Epithelial cell of prostate (primary cell): ENCODE measurements around the gene POU2AF1.

Source experiments
- DNase-seq: peaks from one replicate; pipeline ENCODE4 v3.0.0-alpha.2; 2011; ENCODE audit warnings: low read depth, low spot score
- H3K27ac ChIP-seq: fragments of 450-650 bp; 2 replicates; pipeline ENCODE4 v1.5.1; 2017; ENCODE audit warnings: mild to moderate bottlenecking

Gene POU2AF1, protein sequence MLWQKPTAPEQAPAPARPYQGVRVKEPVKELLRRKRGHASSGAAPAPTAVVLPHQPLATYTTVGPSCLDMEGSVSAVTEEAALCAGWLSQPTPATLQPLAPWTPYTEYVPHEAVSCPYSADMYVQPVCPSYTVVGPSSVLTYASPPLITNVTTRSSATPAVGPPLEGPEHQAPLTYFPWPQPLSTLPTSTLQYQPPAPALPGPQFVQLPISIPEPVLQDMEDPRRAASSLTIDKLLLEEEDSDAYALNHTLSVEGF

DNA sequence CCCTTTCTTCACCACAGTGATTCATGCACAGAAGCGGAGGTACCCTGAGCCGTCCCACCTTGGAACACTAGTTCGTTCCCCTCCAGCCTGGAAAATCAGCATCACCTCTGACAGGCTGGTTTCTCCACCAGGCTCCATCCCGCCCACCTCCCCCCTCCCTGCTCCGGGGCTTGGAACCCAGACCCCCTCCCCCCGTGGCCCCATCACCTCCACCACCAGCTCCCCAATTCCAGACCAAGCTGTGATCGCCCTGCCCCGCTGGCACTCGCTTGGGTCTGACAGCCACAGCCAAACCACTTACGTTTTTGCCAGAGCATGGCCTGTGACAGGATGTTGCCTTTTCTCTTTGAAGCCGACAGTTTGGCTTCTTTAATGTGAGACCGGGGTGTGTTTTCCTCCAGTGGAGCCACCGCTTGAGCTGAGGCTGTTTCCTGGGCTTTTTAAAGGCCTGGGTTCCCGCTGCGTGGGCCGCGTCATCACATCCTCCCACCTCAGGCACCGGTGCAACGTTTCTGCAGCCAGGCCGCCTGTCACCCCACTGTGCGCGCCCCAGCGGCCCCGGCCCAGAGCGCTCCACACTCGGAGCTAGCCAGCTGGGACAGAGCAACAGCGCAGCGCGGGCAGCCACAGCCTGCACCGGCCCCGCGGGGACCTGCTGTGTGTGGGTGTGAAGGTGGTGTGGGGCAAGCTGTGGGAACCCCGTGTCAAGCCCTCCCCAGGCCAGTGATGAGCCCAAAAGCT, at the start of gene POU2AF1:
Gene POU2AF1, minus strand, starts transcription at position 415 of the 741 bp plus-strand sequence. Its CDS starts 98 bp downstream, at position 317.
- H3K27ac ChIP-seq = peak within 1 kb of the TSS; percentile 26
- no peak for DNase-seq

DNA sequence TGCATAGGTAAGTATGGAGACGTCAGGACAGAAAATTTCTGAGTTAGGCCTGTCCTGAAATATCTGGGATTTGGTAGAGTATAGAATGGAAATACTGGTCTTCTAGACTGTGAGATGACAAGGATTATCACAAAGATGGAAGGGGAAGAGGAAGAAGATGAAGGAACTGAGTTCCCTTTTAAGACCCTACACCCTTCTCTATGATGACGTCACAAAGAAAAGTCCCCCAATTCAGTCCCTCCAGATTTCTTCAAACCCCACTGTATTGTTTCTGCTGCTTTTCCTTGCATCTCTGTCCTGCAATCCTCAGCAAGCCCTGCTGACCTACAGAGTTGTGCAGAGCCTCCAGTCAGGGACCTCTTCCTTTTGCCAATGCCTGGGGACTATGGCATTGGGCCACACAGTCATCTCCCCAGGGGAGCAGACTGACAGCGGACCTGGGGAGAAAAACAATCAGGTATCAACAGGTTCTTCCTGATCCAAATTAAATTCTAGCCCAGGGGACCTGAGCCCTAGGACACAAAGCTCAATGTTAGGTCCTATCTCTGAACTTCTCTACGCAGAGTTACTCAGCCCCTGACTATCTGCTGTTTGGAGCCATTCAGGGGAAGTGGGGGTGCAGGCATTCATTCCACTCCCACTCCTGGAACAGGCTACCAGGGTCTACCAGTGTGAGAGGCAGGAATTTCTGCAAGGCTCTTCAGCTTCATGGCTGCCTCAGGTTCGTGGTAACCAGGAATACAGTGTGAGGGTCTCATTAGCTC, 49.2 kb upstream of the POU2AF1 start:
- H3K27ac ChIP-seq = no peak overlapping the region
- no peak for DNase-seq

DNA sequence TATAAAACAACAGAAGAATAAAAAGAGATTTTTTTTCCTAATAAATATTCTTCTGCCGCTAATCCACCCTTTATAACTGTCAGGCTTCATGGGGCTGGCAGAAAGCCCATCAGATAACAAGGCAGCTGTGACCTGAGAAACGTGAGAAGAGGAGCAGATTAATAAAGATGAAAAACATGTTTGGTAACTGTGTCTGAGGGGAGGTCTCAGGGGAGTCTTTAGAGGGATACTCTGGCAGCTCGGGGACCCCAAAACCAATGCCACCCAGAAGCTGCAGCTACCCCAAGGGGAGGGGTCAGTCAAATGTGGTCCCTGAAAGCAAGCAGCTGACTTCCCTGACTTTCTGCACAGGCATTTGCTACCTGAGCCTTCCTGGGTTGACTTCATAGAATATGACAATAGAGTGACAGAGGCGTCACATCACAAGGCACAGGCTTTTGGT, 48.4 kb upstream of the POU2AF1 start:
- H3K27ac ChIP-seq = no peak overlapping the region
- DNase-seq = no peak

DNA sequence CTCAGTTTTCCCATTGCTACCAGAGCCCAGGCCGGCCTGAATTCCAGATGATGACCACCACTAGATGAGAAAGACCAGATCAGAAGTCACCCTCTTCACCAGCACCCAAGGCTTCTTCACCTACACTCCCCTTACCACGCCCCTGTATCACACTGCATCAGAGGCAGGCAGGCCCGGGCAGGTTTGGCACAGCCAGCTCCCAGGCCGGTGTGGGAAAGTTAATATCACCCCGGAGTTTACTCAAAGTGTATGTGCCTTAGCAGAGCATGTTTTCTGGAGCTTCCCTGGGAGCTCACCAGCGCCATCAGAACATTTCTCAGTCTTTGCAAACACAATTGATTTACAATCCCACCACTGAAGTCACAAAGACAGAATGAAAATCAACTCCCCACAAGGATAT, 47.5 kb upstream of the POU2AF1 start:
- peak; percentile 55 for DNase-seq
- H3K27ac ChIP-seq = no peak overlapping the region

DNA sequence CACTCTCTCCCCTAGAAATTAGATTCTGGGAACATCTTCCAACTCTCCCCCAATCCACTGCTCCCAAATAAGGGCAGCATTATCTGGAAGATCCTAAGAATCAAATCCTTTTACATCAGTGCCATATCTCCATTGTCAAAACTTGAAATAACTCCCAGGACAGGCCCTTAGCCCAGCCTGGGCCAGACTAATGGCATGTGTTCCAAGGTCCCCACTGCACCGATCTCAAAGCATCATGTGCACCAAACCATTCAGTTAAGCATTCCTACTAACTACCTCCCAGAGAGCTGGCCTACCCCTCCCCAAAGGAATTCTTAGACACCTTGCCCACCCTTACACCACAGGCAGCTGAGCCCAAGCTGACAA, 44.2 kb upstream of the POU2AF1 start:
- DNase-seq = no peak
- H3K27ac ChIP-seq = no peak overlapping the region

DNA sequence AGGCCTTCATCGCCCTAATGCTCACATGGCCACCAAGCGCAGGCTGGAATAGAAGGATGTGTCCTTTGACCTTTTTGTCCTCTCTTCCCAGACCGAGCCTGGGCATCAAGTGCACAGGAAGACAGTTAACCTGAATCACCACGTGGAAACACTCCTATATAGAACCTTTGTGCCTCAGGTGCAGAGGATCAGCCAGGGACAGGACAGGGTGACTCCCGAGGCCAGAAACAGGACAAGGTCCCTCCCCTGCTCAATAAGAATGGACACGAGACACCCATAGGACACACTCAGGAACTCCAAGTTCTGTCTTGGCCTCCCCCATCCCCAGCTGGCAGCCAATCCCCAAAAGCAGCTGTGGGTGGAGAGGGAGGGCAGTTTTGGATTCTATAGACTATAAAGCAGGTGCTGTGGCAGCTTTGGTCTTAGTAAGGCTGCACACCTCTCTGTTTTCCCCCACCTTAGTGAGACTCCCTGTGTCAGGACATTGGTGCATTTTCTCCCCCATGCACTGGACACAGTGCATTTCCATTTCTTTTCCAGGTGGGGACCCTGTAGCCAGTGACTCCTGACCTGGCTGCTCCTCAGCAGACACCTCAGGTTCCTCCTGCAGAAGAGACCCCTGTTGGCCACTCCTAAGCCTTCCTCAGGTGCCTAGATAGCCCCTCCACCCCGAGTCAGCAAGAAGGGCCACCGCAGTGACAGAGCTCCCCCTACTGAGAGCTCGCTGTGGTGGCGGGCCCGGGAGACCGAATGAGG, 43.6 kb upstream of the POU2AF1 start:
- DNase-seq = no peak
- H3K27ac ChIP-seq = no peak overlapping the region

DNA sequence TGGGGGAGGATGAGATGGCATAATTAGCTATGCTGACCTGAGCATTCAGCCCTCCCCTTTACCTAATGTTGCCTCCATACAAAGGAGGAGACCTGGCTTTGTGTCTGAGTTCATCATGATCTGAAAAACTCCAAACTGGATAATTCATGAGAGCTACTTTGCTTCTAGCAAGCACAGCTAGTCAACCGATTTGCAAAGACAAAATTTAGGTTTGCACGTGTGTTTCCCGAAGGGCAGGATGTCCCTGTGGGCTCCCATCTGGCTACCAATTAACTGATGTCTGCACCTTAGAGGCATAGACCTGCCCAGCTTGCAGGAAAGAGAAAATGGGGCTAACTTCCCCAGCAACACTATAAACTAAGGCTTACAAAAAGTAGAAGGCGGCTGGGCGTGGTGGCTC, 42.2 kb upstream of the POU2AF1 start:
- DNase-seq = no peak
- H3K27ac ChIP-seq = no peak overlapping the region

DNA sequence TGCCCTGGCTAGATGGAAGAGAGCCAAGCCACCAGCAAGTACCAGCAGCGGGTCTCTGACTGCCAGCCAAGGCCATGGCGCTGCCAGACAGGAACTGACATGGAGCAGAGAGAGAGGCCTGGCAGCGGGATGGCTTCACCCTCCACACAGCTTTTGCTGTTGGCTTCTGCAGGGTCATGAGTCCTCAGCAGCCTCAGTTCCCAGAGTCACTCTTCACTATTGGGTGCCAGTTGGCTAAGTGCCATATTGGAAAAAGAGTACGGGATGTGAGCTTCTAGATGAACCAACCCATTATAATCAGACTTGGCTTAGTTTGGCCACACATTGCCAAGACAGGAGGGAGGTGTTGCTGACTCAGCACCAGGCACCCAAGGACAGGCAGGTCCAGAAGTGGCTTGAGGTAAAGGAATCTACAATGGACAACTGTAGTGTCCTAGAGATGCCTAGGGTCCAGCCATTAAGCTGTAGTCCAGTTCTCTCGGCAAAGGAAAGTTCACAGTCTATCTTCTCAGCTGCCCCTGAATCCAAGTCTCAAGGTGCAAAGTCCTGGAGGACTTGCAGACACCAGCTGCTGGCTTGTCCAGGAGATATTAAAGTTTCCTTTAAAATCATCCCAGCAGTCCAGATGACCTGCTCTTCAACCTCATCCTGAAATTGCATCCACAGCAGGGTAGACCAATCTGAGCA, 40.7 kb upstream of the POU2AF1 start:
- H3K27ac ChIP-seq = no peak overlapping the region
- DNase-seq = no peak

DNA sequence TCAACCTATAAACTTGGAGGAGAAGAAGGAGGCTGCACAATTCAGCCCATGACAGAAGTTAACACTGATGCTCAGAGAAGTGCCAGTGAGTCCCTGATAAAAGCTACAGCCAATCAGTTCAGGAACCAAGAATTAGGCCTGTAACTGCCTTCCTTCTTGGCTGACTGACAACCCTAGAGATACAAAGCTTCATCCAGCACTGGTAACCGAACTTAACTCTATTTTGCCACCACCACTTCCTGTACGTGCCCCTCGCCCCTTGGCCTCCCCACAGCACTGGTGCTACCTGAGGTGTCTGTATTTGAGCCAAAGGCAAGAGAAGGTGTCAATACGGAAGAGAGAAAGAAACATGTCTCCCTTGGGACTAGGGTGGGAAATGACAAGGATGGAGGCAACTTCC, 40.1 kb upstream of the POU2AF1 start:
- no peak for DNase-seq
- H3K27ac ChIP-seq = no peak overlapping the region

DNA sequence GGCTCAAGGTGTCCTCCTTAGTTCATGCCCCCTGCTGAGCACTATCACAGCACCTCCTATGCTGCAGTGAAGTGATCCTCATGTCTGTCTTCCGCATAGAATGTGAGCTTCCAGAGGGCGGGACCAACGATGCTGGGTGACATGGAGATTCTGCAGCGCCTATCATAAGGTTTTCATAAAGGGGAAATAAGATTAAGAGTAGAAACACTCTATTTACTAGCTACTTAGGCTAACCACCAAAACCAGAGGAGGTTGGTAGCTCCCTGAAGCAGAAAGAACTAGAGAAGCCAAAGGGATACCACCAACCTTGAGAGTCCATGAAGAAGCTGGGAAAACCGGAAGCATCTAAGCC, 39.3 kb upstream of the POU2AF1 start:
- DNase-seq = no peak
- H3K27ac ChIP-seq = no peak overlapping the region

DNA sequence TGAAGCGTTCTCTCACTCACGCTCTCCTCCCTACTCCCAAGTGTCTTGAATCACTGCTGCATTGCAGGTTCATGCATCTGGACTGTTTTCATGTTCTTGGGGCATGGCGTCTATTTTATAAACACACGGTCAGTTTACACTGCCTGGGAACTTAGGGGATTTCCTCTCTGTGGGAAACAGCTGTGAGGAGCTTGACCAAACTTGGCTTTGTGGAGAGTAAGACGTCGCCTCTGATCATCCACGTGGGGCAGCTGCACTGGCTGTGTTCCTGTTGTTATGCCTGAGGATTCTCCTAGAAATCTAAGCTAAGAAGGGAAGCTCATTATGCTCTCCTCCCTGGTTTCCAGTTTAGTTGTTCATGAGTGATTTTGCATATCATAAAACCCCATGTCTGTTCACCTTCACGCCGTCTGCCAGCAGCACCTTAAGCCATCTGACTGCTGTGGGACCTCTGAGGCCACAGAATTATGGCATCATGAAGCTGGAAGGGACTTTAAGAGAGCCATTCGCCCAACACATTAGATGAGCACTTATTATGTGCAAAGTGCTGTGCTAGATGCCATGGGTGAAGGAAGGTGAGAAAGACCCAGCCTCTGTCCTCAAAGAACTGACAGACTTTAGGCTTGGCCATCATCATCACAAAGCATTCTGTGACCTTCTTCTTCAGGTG, 38.8 kb upstream of the POU2AF1 start:
- no peak overlapping the region for H3K27ac ChIP-seq
- no peak for DNase-seq

DNA sequence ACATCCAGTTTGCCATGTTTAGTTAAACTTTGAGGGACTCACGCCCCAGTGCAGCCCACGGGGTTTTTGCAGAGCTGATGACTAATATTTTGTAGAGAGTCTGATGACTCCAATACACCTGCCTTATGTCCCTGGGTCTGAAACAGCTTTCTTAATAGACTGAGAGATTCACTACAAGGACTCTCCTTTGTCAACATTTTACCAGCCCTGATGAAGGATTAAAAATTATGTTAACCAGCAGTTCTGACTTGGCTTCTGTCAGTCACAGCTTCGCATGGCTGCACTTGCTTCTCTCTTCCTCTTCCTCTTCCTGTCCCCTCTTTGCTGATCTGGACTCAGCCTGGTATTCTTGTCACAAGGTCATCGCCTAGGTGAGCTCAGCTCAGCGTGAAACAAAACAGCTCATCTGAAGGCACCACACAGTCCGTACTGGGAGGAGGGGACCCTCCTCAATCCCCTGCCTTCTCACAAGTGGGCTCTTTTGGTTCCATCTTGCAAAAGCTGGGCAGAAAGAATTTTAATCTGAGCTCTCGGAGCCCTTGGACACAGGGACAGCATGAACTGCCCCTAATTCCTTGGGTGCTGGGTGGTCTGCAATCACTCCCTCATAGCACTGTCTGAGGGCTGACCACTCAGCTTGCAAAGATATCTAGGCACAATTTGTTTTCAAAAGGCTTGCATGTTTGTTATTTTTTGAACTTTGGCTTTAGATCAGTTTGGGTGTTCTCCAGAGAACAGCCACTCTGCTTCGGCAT, 38.1 kb upstream of the POU2AF1 start:
- no peak for DNase-seq
- no peak overlapping the region for H3K27ac ChIP-seq

DNA sequence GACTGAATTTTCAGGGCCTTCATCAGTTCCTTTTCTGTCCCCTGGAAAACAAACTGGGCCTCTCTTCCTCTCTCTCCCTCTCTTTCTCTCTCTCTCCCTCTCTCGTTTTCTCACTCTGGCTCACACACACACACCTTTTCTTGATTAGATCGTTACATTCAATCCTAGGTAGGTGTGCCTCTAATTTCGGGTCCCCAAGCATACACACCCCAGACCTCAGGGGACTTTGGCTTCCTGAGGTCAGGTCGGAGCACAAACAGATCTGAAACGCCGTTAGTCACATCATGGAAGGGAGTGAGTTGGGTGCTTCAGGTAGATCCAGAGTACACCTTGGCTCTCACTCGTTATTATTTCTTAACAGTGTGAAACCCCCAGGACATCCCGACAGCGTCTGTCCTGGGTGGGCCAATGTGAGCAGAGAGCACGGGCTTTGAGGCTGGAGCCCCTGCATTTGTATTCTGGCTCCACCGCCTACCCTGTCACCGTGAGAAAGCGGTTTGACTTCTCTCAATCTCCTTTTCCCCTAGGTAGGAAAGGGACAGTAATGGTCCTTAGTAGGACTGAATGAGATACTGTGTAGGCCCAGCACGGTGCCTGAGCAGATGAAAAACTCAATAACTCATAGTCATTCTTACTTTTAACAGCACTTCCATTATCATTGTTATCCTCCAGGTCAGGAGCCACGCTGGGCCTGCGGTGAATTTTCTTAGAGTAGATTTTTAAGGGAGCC, 37.3 kb upstream of the POU2AF1 start:
- H3K27ac ChIP-seq = no peak overlapping the region
- DNase-seq = no peak

DNA sequence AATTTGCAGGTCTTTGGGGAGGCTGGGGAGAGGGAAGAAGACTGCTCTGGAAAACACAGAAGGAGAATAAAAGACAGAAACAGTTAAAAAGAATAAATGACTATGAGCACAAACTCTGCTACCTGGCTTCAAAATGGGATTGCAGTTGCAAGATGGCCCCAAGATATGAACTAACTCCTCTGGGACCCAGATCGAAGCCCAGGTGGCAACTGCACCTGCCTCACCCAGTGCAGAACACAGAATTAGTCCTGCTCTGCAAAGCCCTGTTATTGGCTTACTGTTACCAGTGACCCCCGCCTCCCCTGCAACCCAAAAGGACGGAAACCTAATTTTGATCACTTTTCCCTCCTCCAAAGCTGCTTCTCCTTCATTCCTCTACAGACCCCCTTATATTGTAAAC, 35.9 kb upstream of the POU2AF1 start:
- no peak overlapping the region for H3K27ac ChIP-seq
- no peak for DNase-seq

DNA sequence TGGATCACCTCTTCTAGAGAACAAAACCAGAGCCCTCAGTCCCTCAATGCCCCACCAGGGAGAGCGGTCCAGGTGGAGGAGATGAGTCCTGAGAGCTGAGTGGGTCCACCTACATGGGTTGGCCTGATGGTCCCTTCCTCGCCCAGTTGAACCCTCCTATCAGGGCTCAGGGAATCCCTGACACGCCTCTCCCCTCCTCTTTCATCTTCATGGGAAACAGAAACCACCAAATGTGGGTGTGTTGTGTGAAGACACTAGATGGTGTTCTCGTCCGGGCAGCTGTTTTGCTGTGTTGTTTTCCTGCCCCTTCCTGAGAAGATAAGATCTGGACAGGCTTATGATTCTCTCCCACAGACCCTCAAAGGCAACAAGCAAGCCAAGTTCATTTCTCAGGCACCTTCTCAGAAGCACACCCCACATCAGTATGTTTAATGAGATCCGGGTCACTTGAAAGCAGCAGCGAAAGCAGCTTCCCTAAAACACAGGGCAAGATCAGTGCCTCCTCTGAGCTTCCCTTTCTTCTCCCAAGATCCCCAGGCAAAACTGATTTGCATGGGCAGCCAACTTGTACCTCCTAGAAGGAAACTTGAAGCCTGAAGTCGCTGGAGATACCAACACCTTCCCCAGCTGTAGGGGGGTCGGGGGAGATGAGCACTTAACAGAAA, 35.3 kb upstream of the POU2AF1 start:
- no peak overlapping the region for H3K27ac ChIP-seq
- DNase-seq = no peak

DNA sequence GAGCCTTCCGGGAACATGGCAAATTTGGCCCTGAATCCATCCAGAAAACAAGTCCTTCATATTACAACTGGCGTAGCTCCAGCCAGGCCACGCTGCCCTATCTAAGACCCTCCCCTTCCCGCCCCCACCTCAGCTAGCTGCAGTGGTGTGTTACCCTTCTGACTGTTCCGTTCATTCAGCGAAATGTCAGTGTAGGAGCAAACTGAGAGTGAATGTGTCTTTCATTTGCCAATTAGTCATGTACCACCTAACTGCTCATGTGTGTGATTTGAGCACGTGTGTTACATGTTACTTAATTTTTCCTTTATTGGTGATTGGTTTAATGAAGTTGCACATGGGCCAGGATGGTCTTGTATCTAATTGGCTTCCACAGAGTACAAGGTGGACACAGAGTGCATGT, 34.8 kb upstream of the POU2AF1 start:
- no peak overlapping the region for H3K27ac ChIP-seq
- DNase-seq = no peak

DNA sequence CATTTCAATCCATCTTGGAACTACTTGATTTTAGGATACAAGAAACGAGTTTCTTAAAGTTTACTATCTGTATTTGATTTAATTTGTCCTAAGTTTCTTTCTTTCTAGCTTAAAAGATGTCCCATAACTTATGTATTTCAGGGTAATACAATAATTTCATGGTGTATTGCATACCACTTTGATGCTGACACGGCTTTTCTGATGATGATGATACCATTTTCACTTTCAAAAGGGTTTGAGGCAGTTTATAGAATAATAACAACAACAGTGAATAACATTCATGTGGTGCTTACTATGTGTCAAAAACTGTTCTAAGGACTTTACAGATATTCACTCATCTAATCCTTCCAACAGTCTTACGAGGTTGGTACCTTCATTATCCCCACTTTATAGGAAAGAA, 33.2 kb upstream of the POU2AF1 start:
- no peak overlapping the region for H3K27ac ChIP-seq
- no peak for DNase-seq

DNA sequence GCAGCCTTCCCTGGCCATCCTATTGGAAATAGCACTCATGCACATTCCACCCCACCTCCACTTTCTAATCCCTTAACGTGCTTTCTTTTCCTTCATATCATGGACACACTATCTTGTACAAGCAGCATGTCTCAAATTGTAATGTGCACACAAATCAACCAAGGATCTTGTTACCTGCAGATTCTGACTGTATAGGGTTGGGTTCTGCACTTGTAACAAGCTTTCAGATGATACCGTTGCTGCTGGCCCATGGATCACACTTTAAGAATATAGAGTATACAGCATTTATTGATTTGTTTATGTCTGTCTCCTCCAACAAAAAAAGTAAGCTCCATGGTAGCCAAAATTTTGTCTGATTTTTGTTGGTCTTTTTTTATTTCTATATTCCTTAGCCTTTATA, 32.4 kb upstream of the POU2AF1 start:
- DNase-seq = no peak
- H3K27ac ChIP-seq = no peak overlapping the region
